GM19372 (cell line): Measurements from ENCODE around the gene SMAD9.

Experiments used
- ATAC-seq: cut with Tn5 transposase; IDR thresholded peaks from one replicate; pipeline ENCODE4 v1.9.1; 2021; ENCODE audit warnings: mild to moderate bottlenecking, low read depth, moderate library complexity; ENCODE audit not compliant: unreplicated experiment

Gene SMAD9

GRCh38 chr13:36919833-36920615, at the start of gene SMAD9:
SMAD9 (minus strand) TSS chr13:36920238; CDS start chr13:36879689, 40,549 bp downstream.
- ATAC-seq: peak; percentile 81

GRCh38 chr13:36966404-36966803, 46.4 kb upstream of the SMAD9 start:
- no peak for ATAC-seq

- ATAC-seq: no peak
Measured at GRCh38 chr13:36965767-36966166, 45.7 kb upstream of the SMAD9 start.

- ATAC-seq: no peak
Measured at GRCh38 chr13:36959456-36960116, 39.5 kb upstream of the SMAD9 start.

GRCh38 chr13:36954542-36954941, 34.5 kb upstream of the SMAD9 start:
- no peak for ATAC-seq

- ATAC-seq: no peak
Measured at GRCh38 chr13:36950920-36951319, 30.9 kb upstream of the SMAD9 start.

GRCh38 chr13:36950330-36950729, 30.3 kb upstream of the SMAD9 start:
- no peak for ATAC-seq

GRCh38 chr13:36945078-36945477, 25.0 kb upstream of the SMAD9 start:
- no peak for ATAC-seq

GRCh38 chr13:36925603-36926002, 5.6 kb upstream of the SMAD9 start:
- no peak for ATAC-seq

GRCh38 chr13:36924001-36924400, 4.0 kb upstream of the SMAD9 start:
- ATAC-seq: no peak

GRCh38 chr13:36921631-36922301, 1.7 kb upstream of the SMAD9 start:
- ATAC-seq: no peak

GRCh38 chr13:36920616-36921185, 663 bp upstream of the SMAD9 start:
- ATAC-seq: no peak

- ATAC-seq: peak; percentile 27
Measured at GRCh38 chr13:36919171-36919832, 736 bp downstream of the SMAD9 start.

- no peak for ATAC-seq
Measured at GRCh38 chr13:36918246-36919131, 1.5 kb downstream of the SMAD9 start.

GRCh38 chr13:36917311-36917710, 2.7 kb downstream of the SMAD9 start:
- no peak for ATAC-seq

GRCh38 chr13:36915896-36916640, 4.0 kb downstream of the SMAD9 start:
- no peak for ATAC-seq

GRCh38 chr13:36915106-36915505, 4.9 kb downstream of the SMAD9 start:
- ATAC-seq: no peak

GRCh38 chr13:36914648-36915047, 5.4 kb downstream of the SMAD9 start:
- ATAC-seq: no peak

- ATAC-seq: no peak
Measured at GRCh38 chr13:36913463-36913862, 6.6 kb downstream of the SMAD9 start.
